H1 (cell line): ENCODE data around the gene FGR. TPM values are rescaled to one million over a fixed set of nuclear protein-coding genes. Genes with fewer than 3 reads are reported as not detected.
A peak's percentile ranks its signal among the peaks of the same experiment; 100 is the strongest.

Source experiments
- CTCF ChIA-PET: fragments of 300-600 bp; sonication (Branson Sonifier 250); formaldehyde crosslinking; loops from one replicate; lab custom pipeline; 2021; ENCODE audit not compliant: partially characterized antibody; lab: Charles Lee
- POLR2A ChIA-PET: fragments of 300-600 bp; sonication (Branson Sonifier 250); formaldehyde crosslinking; loops from one replicate; lab custom pipeline; 2021; ENCODE audit warnings: inconsistent platforms; ENCODE audit not compliant: partially characterized antibody; lab: Charles Lee
- DNase-seq, 2 experiments: peaks; one replicate each; pipeline versions ENCODE4 v3.0.0 to v3.0.0-alpha.2; 2010 to 2022; ENCODE audit warnings: low spot score in 2 of 2, low read depth in 1 of 2, mixed read lengths in 1 of 2
- FAIRE-seq: peaks from 2 replicates; lab custom pipeline; 2011; peaks lifted over from hg19 to GRCh38; lab: Jason Lieb, UNC
- H2AFZ ChIP-seq: 2 replicates; pipeline ENCODE4 v1.8.1; 2012; ENCODE audit warnings: low read length, inconsistent platforms
- H2AK5ac ChIP-seq: 2 replicates; pipeline ENCODE4 v1.6.1; 2013; ENCODE audit warnings: low read depth, low read length
- H2BK120ac ChIP-seq: replicated peaks from 2 replicates; pipeline ENCODE3; 2013; ENCODE audit warnings: low read depth, low read length, inconsistent platforms
- H2BK12ac ChIP-seq: 2 replicates; pipeline ENCODE4 v1.6.1; 2013; ENCODE audit warnings: low read depth, low read length
- H2BK15ac ChIP-seq: 2 replicates; pipeline ENCODE4 v1.6.1; 2013; ENCODE audit warnings: low read length
- H2BK20ac ChIP-seq: 2 replicates; pipeline ENCODE4 v1.6.1; 2013; ENCODE audit warnings: low read length
- H2BK5ac ChIP-seq: 2 replicates; pipeline ENCODE4 v1.6.1; 2013; ENCODE audit warnings: low read depth, low read length
- H3K14ac ChIP-seq: 2 replicates; pipeline ENCODE4 v1.6.1; 2013; ENCODE audit warnings: inconsistent platforms; ENCODE audit not compliant: insufficient read length
- H3K18ac ChIP-seq: 2 replicates; pipeline ENCODE4 v1.6.1; 2013; ENCODE audit warnings: low read length; ENCODE audit errors: extremely low read depth
- H3K23ac ChIP-seq: 2 replicates; pipeline ENCODE4 v1.6.1; 2013; ENCODE audit warnings: inconsistent platforms; ENCODE audit not compliant: insufficient read length
- H3K23me2 ChIP-seq: 2 replicates; pipeline ENCODE4 v1.6.1; 2013; ENCODE audit warnings: low read depth, low read length
- H3K27ac ChIP-seq: 2 replicates; pipeline ENCODE4 v1.6.1; 2011; ENCODE audit warnings: low read depth, low read length, inconsistent platforms
- H3K27me3 ChIP-seq, 4 experiments: replicated peaks in 1 of 4; 1 replicate in 1 of 4; 2 replicates in 3 of 4; pipeline versions ENCODE4 v1.6.1 to v1.8.1; 2011 to 2013; ENCODE audit warnings: low read length in 3 of 4, mild to moderate bottlenecking in 3 of 4, inconsistent platforms in 2 of 4, mixed read lengths in 2 of 4, moderate library complexity in 1 of 4; ENCODE audit not compliant: control insufficient read depth in 3 of 4, insufficient read depth in 3 of 4; ENCODE audit errors: extremely low read depth in 1 of 4
- H3K36me3 ChIP-seq, 4 experiments: 2 replicates each; pipeline versions ENCODE4 v1.6.1 to v1.8.1; 2011 to 2013; ENCODE audit warnings: mild to moderate bottlenecking in 4 of 4, low read length in 3 of 4, moderate library complexity in 2 of 4, control low read depth in 1 of 4, inconsistent platforms in 1 of 4; ENCODE audit not compliant: insufficient read depth in 4 of 4, control insufficient read depth in 2 of 4
- H3K4ac ChIP-seq: replicated peaks from 2 replicates; pipeline ENCODE3; 2013; ENCODE audit warnings: low read length, low read depth, mixed read lengths, inconsistent platforms; ENCODE audit not compliant: insufficient read length
- H3K4me1 ChIP-seq, 4 experiments: replicated peaks in 1 of 4; 1 replicate in 1 of 4; 2 replicates in 3 of 4; pipeline versions ENCODE4 v1.6.1 to v1.8.1; 2011 to 2013; ENCODE audit warnings: low read length in 3 of 4, inconsistent platforms in 2 of 4, mixed read lengths in 1 of 4; ENCODE audit not compliant: insufficient read depth in 4 of 4, control insufficient read depth in 3 of 4
- H3K4me2 ChIP-seq, 2 experiments: 2 replicates each; pipeline versions ENCODE4 v1.6.1 to v1.8.1; 2011 to 2013; ENCODE audit warnings: low read depth in 2 of 2, low read length in 2 of 2, control low read depth in 1 of 2, inconsistent platforms in 1 of 2, mild to moderate bottlenecking in 1 of 2; ENCODE audit not compliant: insufficient read depth in 1 of 2
- H3K4me3 ChIP-seq, 4 experiments: fragments of 200-600, 300-600 bp in 1 of 4; sonication (generic), shearing (Covaris generic), sonication (Bioruptor Twin) in 1 of 4; 2 replicates each; pipeline versions ENCODE4 v1.5.1 to v1.8.1; 2011 to 2016; ENCODE audit warnings: low read length in 4 of 4, low read depth in 3 of 4, control low read depth in 2 of 4, inconsistent platforms in 2 of 4, mild to moderate bottlenecking in 2 of 4, mixed read lengths in 1 of 4, moderate library complexity in 1 of 4; ENCODE audit not compliant: insufficient read depth in 2 of 4; ENCODE audit errors: extremely low read depth in 1 of 4
- H3K56ac ChIP-seq: replicated peaks from 2 replicates; pipeline ENCODE3; 2013; ENCODE audit warnings: low read depth, mild to moderate bottlenecking, mixed read lengths, low read length, inconsistent platforms; ENCODE audit not compliant: insufficient read length
- H3K79me1 ChIP-seq: 2 replicates; pipeline ENCODE4 v1.6.1; 2013; ENCODE audit warnings: low read depth, low read length, control low read depth
- H3K79me2 ChIP-seq, 2 experiments: 2 replicates each; pipeline versions ENCODE4 v1.6.1 to v1.8.1; 2012 to 2013; ENCODE audit warnings: low read length in 2 of 2, mild to moderate bottlenecking in 2 of 2, inconsistent platforms in 1 of 2; ENCODE audit not compliant: insufficient read depth in 2 of 2, control insufficient read depth in 1 of 2
- H3K9ac ChIP-seq, 4 experiments: replicated peaks in 1 of 4; 1 replicate in 1 of 4; 2 replicates in 3 of 4; pipeline versions ENCODE4 v1.6.1 to v1.8.1; 2011 to 2013; ENCODE audit warnings: low read depth in 3 of 4, low read length in 3 of 4, control low read depth in 2 of 4, mild to moderate bottlenecking in 2 of 4, moderate library complexity in 2 of 4, inconsistent platforms in 1 of 4; ENCODE audit errors: extremely low read depth in 1 of 4
- H3K9me3 ChIP-seq, 2 experiments: 2 replicates each; pipeline versions ENCODE4 v1.6.1 to v1.8.1; 2012 to 2013; ENCODE audit warnings: mild to moderate bottlenecking in 2 of 2, moderate library complexity in 2 of 2, control low read depth in 1 of 2, inconsistent platforms in 1 of 2, low read depth in 1 of 2, low read length in 1 of 2, mixed read lengths in 1 of 2; ENCODE audit not compliant: insufficient read depth in 2 of 2
- H4K20me1 ChIP-seq, 2 experiments: replicated peaks in 1 of 2; 2 replicates each; pipeline versions ENCODE3 to v1.8.1; 2011 to 2013; ENCODE audit warnings: inconsistent platforms in 2 of 2, low read length in 2 of 2, mild to moderate bottlenecking in 1 of 2; ENCODE audit not compliant: insufficient read depth in 2 of 2, control insufficient read depth in 1 of 2
- H4K5ac ChIP-seq: 2 replicates; pipeline ENCODE4 v1.6.1; 2013; ENCODE audit warnings: low read length, low read depth, mixed read lengths, inconsistent platforms; ENCODE audit not compliant: insufficient read length
- H4K8ac ChIP-seq: 2 replicates; pipeline ENCODE4 v1.8.0; 2013; ENCODE audit warnings: mild to moderate bottlenecking, moderate library complexity, low read length, inconsistent platforms; ENCODE audit not compliant: insufficient read depth; ENCODE audit errors: extremely low read depth
- H4K91ac ChIP-seq: replicated peaks from 2 replicates; pipeline ENCODE3; 2013; ENCODE audit warnings: low read length, mixed read lengths, inconsistent platforms; ENCODE audit not compliant: insufficient read length
- CBX8 ChIP-seq: fragments of 300-800, 300-1000 bp; sonication (generic); IDR thresholded peaks from 2 replicates; pipeline ENCODE4 v1.7.1; 2016; ENCODE audit warnings: low read depth, low read length, borderline replicate concordance
- RNF2 ChIP-seq: fragments of 200-900, 300-1000 bp; sonication (generic); IDR thresholded peaks from 2 replicates; pipeline ENCODE4 v1.7.1; 2016; ENCODE audit warnings: borderline replicate concordance, low read depth, mild to moderate bottlenecking, antibody characterized with exemption, low read length; ENCODE audit not compliant: poor library complexity, severe bottlenecking; ENCODE audit errors: missing control alignments
- SP2 ChIP-seq: IDR thresholded peaks from 2 replicates; pipeline ENCODE4 v1.6.1; 2012; ENCODE audit warnings: mild to moderate bottlenecking, low read length, inconsistent platforms
- SUZ12 ChIP-seq: fragments of 200-600 bp; sonication (generic); IDR thresholded peaks from 2 replicates; pipeline ENCODE4 v1.6.1; 2012; ENCODE audit warnings: mild to moderate bottlenecking, inconsistent platforms, low read length, moderate library complexity, mixed read lengths
- USF2 ChIP-seq: IDR thresholded peaks from 2 replicates; pipeline ENCODE4 v1.6.1; 2011; ENCODE audit warnings: low read length, improper control_type of control experiment
- WGBS, 2 experiments: shearing (Covaris generic) in 1 of 2; methylation state at CpG; one replicate each; pipeline versions ENCODE4 v1.1.6 to v1.1.7; 2013 to 2015; ENCODE audit warnings: low lambda C conversion rate in 2 of 2, mixed read lengths in 2 of 2, inconsistent platforms in 1 of 2, low coverage in 1 of 2, missing lambda C conversion rate in 1 of 2; ENCODE audit not compliant: insufficient replicate concordance in 2 of 2, insufficient coverage in 1 of 2, insufficient read length in 1 of 2; ENCODE audit errors: extremely low coverage in 1 of 2, missing lambda C conversion rate in 1 of 2; 5-methylcytosine and 5-hydroxymethylcytosine counted together
- polyA plus RNA-seq, 7 experiments: library from polyadenylated mRNA; depleted of rRNA in 3 of 7; stranded (reverse) in 5 of 7; unstranded in 2 of 7; fragments of >200 nt in 5 of 7; fragments of 200-250 nt in 2 of 7; gene quantifications; 1 replicate in 5 of 7; 2 replicates in 1 of 7; 4 replicates in 1 of 7; pipeline versions ENCODE4 v1.2.1 to v1.2.3, GENCODE V29; 2011 to 2013; ENCODE audit warnings: missing spikeins in 2 of 7, mixed read lengths in 2 of 7
- total RNA-seq: library from RNA; stranded (reverse); fragmentation: NEBNext Ultra II Directional; extraction: Animal tissue kit (Norgen Biotek cat#: 25700); gene quantifications from 2 replicates; pipeline ENCODE4 v1.2.1, GENCODE V29; 2021

FGR gene
- total and polyA plus RNA-seq, 2 of the 8 experiments (the other 6 are each of a cell fraction or from before 2014, with no cell fraction given): 0.22 to 0.95 TPM

DNA sequence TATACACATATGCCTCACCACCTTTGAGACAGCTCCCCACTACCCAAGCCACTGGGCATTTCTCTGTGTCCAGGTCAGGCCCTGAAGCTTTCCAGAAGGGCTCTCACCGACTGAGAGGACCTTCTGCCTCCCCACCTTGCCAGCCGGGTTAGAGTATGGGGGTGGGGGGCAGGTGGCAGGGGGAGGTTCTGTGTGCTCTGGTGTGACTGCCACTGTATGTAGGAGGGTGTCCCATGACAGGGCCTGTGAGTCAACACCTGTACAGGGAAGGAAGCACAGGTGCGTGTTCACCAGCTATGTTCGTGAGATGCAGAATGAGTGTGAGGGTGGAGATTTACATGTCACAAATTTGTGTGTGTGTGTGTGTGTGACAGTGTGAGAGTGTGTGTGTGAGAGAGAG, 38.0 kb downstream of the FGR start:
- POLR2A ChIA-PET: interaction anchor here (13.5 kb wide), 1 partner anchor 21 kb away, joined by 355 read pairs; no protein-coding TSS in a partner anchor

More for the DNA sequence above, 38.0 kb downstream of the FGR start:
- H4K8ac ChIP-seq: no peak overlapping the region
- H2BK5ac ChIP-seq: peak overlapping the region; percentile 44
- TF ChIP-seq SP2: no peak
- TF ChIP-seq RNF2: no peak
- TF ChIP-seq CBX8: no peak
- TF ChIP-seq USF2: no peak
- TF ChIP-seq SUZ12: no peak
- H3K79me1 ChIP-seq: peaks cover 38% of the 10 kb centered on the region
- 0 out of 2 replicates have a peak overlapping the region, but pooled peaks have one; percentile 49 for H2AK5ac ChIP-seq
- H2BK20ac ChIP-seq: no peak overlapping the region
- H4K20me1 ChIP-seq: peaks cover 23 to 62% of the 10 kb centered on the region in 2 experiments
- H3K14ac ChIP-seq: no peak overlapping the region
- H4K5ac ChIP-seq: no peak overlapping the region
- H3K4me1 ChIP-seq: peaks cover 27 to 74% (median 60%) of the 10 kb centered on the region in 4 experiments
- H3K4ac ChIP-seq: peak overlapping the region; percentile 70
- peaks cover 5 to 91% of the 10 kb centered on the region in 2 experiments; a peak in 3 of 4 replicates for H3K79me2 ChIP-seq
- no peak overlapping the region for H3K23ac ChIP-seq
- WGBS, 2 experiments: 73% methylated on average over 3 of the region's 4 CpGs; no CpG with 5 or more reads in 1 of the 2 experiments
- H2AFZ ChIP-seq: no peak overlapping the region
- H2BK120ac ChIP-seq: no peak overlapping the region
- H3K18ac ChIP-seq: no peak overlapping the region
- FAIRE-seq (no peak), DNase-seq (no peak)
- no peak overlapping the region; a peak in 1 of 4 replicates for H3K4me2 ChIP-seq
- no peak overlapping the region for H4K91ac ChIP-seq
- H3K27me3 ChIP-seq: no peaks in the 10 kb centered on the region; a peak in 1 of 7 replicates
- H2BK12ac ChIP-seq: 0 out of 2 replicates have a peak overlapping the region, but pooled peaks have one; percentile 85
- H3K9me3 ChIP-seq: no peaks in the 10 kb centered on the region
- H3K56ac ChIP-seq: no peak overlapping the region
- CTCF ChIA-PET: interaction anchor here (0.7 to 37.8 kb wide), 5 partner anchors 10 to 201 kb away, joined by 3 to 1807 read pairs (median 11); no protein-coding TSS in a partner anchor
- H3K36me3 ChIP-seq: no peaks in the 10 kb centered on the region
- peaks cover 14% of the 10 kb centered on the region; the same call in 1 of the 2 replicates for H3K23me2 ChIP-seq
- 0 out of 2 replicates have a peak overlapping the region, but pooled peaks have one; percentile 72 for H2BK15ac ChIP-seq
- no peak overlapping the region for H3K9ac ChIP-seq
- H3K4me3 ChIP-seq: no peak overlapping the region
- no peak overlapping the region for H3K27ac ChIP-seq
